Sigmoid colon (tissue), 4 donors: Measurements from ENCODE around the gene TENT4A.

ENCODE experiments used
- EP300 ChIP-seq, 4 donors: sonication (generic); formaldehyde crosslinking; IDR thresholded peaks; one replicate each; pipeline ENCODE4 v1.6.1; 2017; ENCODE audit warnings: antibody characterized with exemption in 4 of 4
- POLR2AphosphoS5 ChIP-seq, 4 donors: sonication (generic); formaldehyde crosslinking; IDR thresholded peaks; one replicate each; pipeline ENCODE4 v1.6.1; 2017; ENCODE audit warnings: antibody characterized with exemption in 4 of 4
- TF ChIP-seq, protein P1 (sequence below), 4 experiments: fragments of 450-650 bp in 3 of 4; fragments of 200-600 bp in 1 of 4; IDR thresholded peaks; one replicate each; pipeline ENCODE4 v1.5.1; 2016 to 2019; ENCODE audit warnings: antibody characterized with exemption in 4 of 4, mild to moderate bottlenecking in 3 of 4, moderate library complexity in 2 of 4

DNA sequence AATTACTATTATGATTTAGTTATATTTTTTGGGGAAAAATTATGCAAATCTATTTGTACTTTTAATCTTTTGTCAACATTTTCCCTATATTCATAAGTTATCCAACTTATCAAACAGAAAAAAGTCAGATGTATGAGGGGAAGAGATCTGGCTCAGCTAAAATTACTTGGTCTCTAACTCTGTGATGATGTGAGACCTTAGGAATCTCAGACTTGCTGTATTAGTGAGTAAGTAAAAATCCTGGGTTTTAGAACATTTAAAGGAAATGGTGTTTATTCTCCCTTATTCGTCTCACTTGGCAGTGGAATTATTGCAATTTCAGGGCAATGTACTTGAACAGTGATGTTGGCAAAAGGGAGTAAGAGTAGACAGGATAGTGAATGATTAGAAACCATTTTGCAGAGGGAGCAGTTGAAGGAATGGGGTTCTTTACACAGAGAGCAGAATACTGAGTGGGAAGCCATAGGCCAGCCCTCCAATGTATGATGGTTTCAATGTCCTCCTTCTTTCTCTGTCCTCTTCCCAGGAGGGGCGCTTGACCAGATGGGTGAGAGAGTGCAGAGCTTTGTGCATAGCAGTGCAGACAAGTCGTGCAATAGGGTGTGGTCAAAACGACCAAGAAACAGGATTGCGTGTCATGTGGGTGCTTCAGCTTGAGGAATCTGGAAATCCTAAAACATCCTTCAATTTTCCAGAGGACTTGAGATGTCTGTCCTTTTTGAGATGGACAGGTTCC is 91.7 kb downstream of the TENT4A start:
- TF ChIP-seq, protein P1, sequence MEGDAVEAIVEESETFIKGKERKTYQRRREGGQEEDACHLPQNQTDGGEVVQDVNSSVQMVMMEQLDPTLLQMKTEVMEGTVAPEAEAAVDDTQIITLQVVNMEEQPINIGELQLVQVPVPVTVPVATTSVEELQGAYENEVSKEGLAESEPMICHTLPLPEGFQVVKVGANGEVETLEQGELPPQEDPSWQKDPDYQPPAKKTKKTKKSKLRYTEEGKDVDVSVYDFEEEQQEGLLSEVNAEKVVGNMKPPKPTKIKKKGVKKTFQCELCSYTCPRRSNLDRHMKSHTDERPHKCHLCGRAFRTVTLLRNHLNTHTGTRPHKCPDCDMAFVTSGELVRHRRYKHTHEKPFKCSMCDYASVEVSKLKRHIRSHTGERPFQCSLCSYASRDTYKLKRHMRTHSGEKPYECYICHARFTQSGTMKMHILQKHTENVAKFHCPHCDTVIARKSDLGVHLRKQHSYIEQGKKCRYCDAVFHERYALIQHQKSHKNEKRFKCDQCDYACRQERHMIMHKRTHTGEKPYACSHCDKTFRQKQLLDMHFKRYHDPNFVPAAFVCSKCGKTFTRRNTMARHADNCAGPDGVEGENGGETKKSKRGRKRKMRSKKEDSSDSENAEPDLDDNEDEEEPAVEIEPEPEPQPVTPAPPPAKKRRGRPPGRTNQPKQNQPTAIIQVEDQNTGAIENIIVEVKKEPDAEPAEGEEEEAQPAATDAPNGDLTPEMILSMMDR (IDR thresholded peaks at IDR 0.05) = no peak
- no peak for TF ChIP-seq POLR2AphosphoS5 (IDR thresholded peaks at IDR 0.05)
- TF ChIP-seq EP300 (IDR thresholded peaks at IDR 0.05) = no peak
